NCI-H2107 treated with DMSO at 0.1 percent for 48 hours (cell line): Measurements from ENCODE around the gene ABL2.

ENCODE experiments used
- DNase-seq: peaks from one replicate; lab custom pipeline; 2025; ENCODE audit not compliant: unreplicated experiment; lab: John Stamatoyannopoulos, UW

ABL2 gene

DNA sequence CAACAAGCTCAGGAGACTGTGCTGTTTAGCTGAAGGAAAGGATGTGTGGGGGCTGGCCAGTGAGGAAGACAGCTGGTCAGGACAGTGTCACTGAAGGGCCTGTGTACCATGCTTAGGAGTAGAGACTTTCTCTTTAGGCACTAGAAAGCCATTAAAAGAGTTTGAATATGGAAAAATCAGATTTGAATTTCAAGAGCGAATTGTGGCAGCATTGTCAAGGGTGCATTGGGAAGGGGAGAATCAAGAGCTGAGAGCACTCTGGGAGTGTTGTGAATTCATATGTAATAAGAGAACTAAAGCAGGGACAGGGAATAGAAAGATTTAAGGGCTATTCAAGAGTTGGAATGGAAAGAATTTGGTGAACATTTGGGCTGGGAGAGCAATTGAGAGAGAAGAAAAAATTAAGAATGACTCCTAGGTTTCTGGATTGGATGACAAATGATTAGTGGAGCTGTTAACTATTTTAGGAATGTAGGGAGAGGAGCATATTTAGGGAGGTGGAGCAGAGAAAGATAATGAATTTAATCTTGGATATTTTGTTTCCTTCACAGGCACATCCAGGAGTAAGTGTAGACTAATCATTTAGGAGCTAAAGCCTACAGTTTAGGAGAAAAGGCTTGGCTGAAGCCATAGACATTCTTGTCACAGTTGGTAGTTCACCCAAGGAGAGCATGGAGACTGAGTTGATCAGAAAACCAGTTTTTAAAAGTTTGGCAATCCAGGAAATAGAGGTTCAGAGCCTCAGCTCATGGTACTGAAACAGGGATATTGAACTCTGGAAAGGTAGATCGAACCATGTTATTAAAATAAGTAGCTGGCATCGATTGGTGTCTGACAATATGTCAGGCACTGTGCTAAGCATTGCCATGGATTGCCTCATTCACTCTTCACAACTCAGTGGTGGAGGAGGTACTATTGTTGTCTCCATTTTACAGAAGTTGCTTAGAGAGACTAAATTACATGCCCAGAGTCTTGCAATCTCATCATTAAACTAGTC lies 170.7 kb downstream of the ABL2 start:
- DNase-seq = no peak

DNA sequence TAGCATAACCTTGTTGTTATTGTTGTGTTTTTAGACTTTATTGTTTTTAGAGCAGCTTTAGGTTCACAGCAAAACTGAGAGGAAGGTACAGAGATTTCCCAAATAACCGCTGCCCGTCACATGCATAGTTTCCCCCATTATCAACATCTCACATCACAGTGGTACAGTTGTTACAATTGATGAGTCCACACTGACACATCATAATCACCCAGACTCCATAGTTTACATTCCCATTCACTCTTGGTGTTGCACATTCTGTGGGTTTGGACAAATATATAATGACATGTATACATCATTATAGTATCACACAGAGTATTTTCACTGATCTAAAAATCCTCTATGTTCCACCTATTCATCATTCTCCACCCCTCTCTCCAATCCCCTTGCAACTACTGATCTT lies 173.5 kb downstream of the ABL2 start:
- no peak for DNase-seq

DNA sequence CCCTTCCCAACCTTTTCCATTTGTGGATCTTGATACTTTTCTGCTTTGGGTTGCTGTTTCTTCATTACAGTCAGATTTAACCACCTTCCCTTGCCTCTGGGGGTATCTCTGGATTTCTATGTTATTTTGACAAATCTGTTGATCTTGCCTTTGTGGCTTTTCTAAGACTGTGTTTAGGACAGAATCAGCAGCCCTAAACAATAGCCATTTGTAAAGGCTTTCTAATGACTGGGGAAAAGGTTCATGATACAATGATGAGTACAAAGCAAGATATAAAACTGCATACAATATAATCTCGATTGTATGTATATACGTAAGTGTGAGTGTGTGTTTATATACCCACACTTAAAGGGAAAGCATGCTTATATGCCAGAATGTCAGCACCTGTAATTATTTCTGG lies 176.0 kb downstream of the ABL2 start:
- no peak for DNase-seq

DNA sequence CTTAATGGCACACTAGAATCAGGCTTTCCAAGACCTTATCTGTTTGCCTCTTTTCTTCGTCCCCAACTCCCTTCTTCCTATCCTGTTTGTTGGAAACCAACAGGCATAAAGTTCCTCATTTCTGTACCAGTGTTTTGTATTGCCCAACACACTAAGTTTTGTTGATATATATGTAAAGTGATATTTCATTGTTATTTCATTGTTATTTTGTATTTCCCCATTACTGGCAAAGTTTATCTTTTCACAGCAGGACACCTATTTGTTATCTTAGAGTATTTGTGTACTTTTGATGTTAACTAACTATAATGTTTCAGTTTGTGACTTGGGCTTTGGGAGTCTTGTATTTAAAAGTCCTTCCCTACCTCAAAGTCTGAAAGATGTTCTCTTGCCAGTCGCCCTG lies 176.7 kb downstream of the ABL2 start:
- no peak for DNase-seq
